ENCODE measurements around the gene PATE2. TPM values are rescaled to one million over a fixed set of nuclear protein-coding genes. Genes with fewer than 3 reads are reported as not detected.

The PATE2 gene
- total and polyA plus RNA-seq, 2 of the 13 experiments (the other 11 are each of a cell fraction or from before 2014, with no cell fraction given) = not detected

DNA sequence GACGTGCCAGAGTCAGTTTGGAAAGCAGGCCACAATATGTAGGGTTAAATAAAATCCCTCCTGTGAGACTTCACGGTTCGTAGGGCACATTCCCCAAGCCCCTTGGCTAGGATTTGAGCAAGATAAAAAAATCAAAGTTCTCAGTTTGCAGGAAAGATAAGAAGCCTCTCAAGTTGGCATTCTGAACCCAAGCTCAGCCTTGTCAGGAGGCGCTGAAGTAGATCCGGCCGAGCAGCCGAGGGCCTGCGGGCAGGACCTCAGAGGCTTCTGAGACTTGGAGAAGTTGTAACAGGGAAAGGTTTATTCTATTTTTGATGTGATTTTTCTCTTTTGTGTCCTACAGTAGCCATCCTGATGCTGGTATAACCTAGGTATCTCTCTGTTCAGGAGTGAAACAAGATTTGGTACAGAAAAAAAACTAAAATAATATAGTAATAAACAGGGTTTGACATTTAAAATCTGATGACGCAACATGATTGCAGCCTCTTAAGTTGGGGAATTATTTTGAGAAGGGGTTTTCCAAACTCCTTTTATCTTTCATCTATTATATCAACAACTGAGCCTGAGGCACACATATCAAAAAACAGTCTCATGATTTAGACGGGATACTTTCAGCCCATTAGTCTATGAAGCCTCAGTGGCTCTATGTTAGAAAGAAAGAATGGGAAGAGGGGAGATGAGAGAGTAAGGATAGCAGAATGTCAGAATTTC, 10.1 kb downstream of the PATE2 start:
- no peak for DNase-seq (ENCODE audit: low spot score)
- intact Hi-C loops (cut with micrococcal nuclease; ENCODE audit: unreplicated experiment) = no loop called here
- no peak overlapping the region for H2AFZ ChIP-seq (ENCODE audit: low read length)
- FAIRE-seq = no peak
- H3K4me1 ChIP-seq (ENCODE audit: insufficient read depth, low read length) = no peaks in the 10 kb centered on the region
- H3K9ac ChIP-seq (ENCODE audit: insufficient read depth, low read depth, low read length) = no peak overlapping the region
- H3K36me3 ChIP-seq (replicated peaks in 1 of 2; ENCODE audit: control insufficient read depth in 1 of 2, insufficient read depth in 2 of 2, low read length in 2 of 2) = no peaks in the 10 kb centered on the region
- no peaks in the 10 kb centered on the region for H3K9me3 ChIP-seq (ENCODE audit: low read length)
- TF ChIP-seq CEBPB (IDR thresholded peaks at IDR 0.05; ENCODE audit: borderline replicate concordance, low read depth, low read length) = peak; percentile 9; the same call in 1 of the 2 replicates
- TF ChIP-seq XRCC5 (optimal IDR thresholded peaks at IDR 0.05; ENCODE audit: low read length) = no peak
- TF ChIP-seq ATF7 (IDR thresholded peaks at IDR 0.05) = 0 out of 2 replicates have a peak, but pooled peaks have one; percentile 21
- TF ChIP-seq ATF7 (CRISPR knock-in tag; IDR thresholded peaks at IDR 0.05) = no peak
- TF ChIP-seq, protein P1, sequence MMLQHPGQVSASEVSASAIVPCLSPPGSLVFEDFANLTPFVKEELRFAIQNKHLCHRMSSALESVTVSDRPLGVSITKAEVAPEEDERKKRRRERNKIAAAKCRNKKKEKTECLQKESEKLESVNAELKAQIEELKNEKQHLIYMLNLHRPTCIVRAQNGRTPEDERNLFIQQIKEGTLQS (CRISPR knock-in tag; IDR thresholded peaks at IDR 0.05) = no peak
- TF ChIP-seq, protein P2, sequence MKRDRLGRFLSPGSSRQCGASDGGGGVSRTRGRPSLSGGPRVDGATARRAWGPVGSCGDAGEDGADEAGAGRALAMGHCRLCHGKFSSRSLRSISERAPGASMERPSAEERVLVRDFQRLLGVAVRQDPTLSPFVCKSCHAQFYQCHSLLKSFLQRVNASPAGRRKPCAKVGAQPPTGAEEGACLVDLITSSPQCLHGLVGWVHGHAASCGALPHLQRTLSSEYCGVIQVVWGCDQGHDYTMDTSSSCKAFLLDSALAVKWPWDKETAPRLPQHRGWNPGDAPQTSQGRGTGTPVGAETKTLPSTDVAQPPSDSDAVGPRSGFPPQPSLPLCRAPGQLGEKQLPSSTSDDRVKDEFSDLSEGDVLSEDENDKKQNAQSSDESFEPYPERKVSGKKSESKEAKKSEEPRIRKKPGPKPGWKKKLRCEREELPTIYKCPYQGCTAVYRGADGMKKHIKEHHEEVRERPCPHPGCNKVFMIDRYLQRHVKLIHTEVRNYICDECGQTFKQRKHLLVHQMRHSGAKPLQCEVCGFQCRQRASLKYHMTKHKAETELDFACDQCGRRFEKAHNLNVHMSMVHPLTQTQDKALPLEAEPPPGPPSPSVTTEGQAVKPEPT (CRISPR knock-in tag; IDR thresholded peaks at IDR 0.05; ENCODE audit: low read depth) = no peak
- H4K20me1 ChIP-seq (ENCODE audit: insufficient read depth, low read length) = no peaks in the 10 kb centered on the region
- no TSS peak for BruUV-seq (replicated peaks)
- 8% methylated on average over 10 of the region's 10 CpGs for WGBS (ENCODE audit: low lambda C conversion rate)
- no peaks in the 10 kb centered on the region for H3K79me2 ChIP-seq (ENCODE audit: insufficient read depth, low read length)
- H3K27me3 ChIP-seq (ENCODE audit: control insufficient read depth in 1 of 2, insufficient read depth in 2 of 2, low read length in 2 of 2) = peaks cover 1 to 48% of the 10 kb centered on the region in 2 experiments; a peak in 4 of 5 replicates
- no peak overlapping the region for H3K27ac ChIP-seq (ENCODE audit: extremely low read length, insufficient read depth, low read length)
- no peak overlapping the region for H3K4me3 ChIP-seq (replicated peaks in 1 of 3; ENCODE audit: insufficient read depth in 1 of 3, low read depth in 2 of 3, low read length in 3 of 3)
- H3K4me2 ChIP-seq (ENCODE audit: low read depth, low read length) = no peak overlapping the region
- in situ Hi-C loops (cut with HindIII; ENCODE audit: extremely low pct_ligation_motif_present, low pct_unique_long_range_greater_than_20kb) = no loop called here
- CTCF ChIA-PET (ENCODE audit: low intra/inter-chr PET ratio, low total read pairs) = no interaction called here
- POLR2A ChIA-PET = no interaction called here
- no peak for ATAC-seq

All from HepG2 (cell line).